Adrenal gland (tissue), 12 donors: ENCODE measurements around the gene CHRNG. TPM values are rescaled to one million over a fixed set of nuclear protein-coding genes. Genes with fewer than 3 reads are reported as not detected.

ENCODE experiments used
- DNase-seq, 7 donors: peaks; one replicate each; pipeline ENCODE4 v3.0.0-alpha.2; 2019 to 2020
- H3K27ac ChIP-seq, 5 donors: fragments of 200-600 bp; sonication (generic) in 4 of 5; 1 replicate in 3 of 5; 2 replicates in 2 of 5; pipeline versions ENCODE4 v1.5.1 to v1.8.0; 2016 to 2020; ENCODE audit warnings: mild to moderate bottlenecking in 1 of 5
- H3K27me3 ChIP-seq: fragments of 200-600 bp; 2 replicates; pipeline ENCODE4 v1.8.0; 2021
- H3K36me3 ChIP-seq, 2 donors: fragments of 200-600 bp; replicated peaks in 1 of 2; 1 replicate in 1 of 2; 2 replicates in 1 of 2; pipeline versions ENCODE4 v1.5.1 to v1.8.0; 2018 to 2022
- H3K4me1 ChIP-seq, 2 donors: fragments of 200-600 bp; replicated peaks in 1 of 2; 1 replicate in 1 of 2; 2 replicates in 1 of 2; pipeline versions ENCODE4 v1.5.1 to v1.8.0; 2018 to 2021
- H3K4me3 ChIP-seq, 4 donors: fragments of 200-600 bp; sonication (generic) in 3 of 4; one replicate each; pipeline ENCODE4 v1.5.1; 2016 to 2018
- H3K9me3 ChIP-seq, 3 donors: fragments of 200-600 bp; sonication (generic) in 1 of 3; replicated peaks in 1 of 3; 1 replicate in 2 of 3; 2 replicates in 1 of 3; pipeline versions ENCODE4 v1.5.1 to v1.8.0; 2016 to 2021
- POLR2A ChIP-seq, 2 donors: fragments of 450-650 bp; IDR thresholded peaks; one replicate each; pipeline ENCODE4 v1.6.1; 2017; ENCODE audit warnings: antibody characterized with exemption in 2 of 2, mild to moderate bottlenecking in 2 of 2, moderate library complexity in 1 of 2
- WGBS, 4 donors: extraction: QIAGEN DNeasy Blood & Tissue Kit in 2 of 4; methylation state at CpG; one replicate each; pipeline versions ENCODE4 v1.1.5 to v1.1.7; 2013 to 2017; 5-methylcytosine and 5-hydroxymethylcytosine counted together
- intact Hi-C, 2 donors: fragments of 100-400 bp; cut with DNase I; formaldehyde crosslinking; loops; one replicate each; pipeline versions ENCODE4 v1.14.1 to v1.15.0; 2022 to 2023
- polyA plus RNA-seq, 3 donors: library from polyadenylated mRNA; stranded (reverse); fragments of 200-250 nt in 2 of 3; fragments of 350-450 nt in 1 of 3; fragmentation: Illumina TruSeq in 1 of 3; extraction: RNeasy Lipid Tissue Mini Kit (QIAGEN cat#74804) in 1 of 3; gene quantifications; one replicate each; pipeline ENCODE4 v1.2.3, GENCODE V29; 2013 to 2014
- total RNA-seq, 9 donors: library from RNA; depleted of rRNA in 4 of 9; stranded (reverse); fragments of >200 nt in 4 of 9; fragments of 120-200 nt in 1 of 9; fragmentation: NEBNext Ultra II Directional in 1 of 9; extraction: Animal tissue kit (Norgen Biotek cat#: 25700) in 1 of 9; gene quantifications; one replicate each; pipeline versions ENCODE4 v1.1.0 to v1.2.4, GENCODE V29; 2013 to 2023
- donor health status: healthy with polysubstance abuse.
- donor health status: Bipolar disorder and iron deficiency.
- donor health status: DM: yes; HTN: yes; CAD: no.
- donor health status: DM: no; HTN: no; CAD: no.
- donor health status: DM: no; HTN: no; CAD: no.
- donor health status: DM: yes; HTN: yes; CAD: no.

Gene CHRNG
- total and polyA plus RNA-seq, 12 donors, result 0.08 to 0.22 TPM; not detected in 10

DNA sequence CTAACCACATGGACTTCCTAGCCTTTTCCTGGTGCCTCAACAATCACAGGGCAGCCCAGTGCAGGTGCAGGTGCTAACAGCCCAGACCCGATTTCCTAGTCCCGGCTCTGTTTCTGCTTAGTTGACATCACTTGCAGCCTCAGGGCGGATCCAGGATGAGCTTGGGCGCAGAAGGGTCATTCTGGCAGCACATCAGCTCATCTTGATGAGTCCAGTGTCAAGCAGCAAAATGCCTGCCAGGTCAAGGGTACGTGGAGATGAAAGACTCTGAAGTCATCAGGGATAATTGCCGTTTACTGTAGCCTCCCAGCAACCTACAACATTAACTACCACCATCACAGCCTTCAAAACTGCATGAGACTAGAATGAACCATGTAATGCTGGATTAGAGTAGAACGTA, 54.5 kb downstream of the CHRNG start:
- H3K4me1 ChIP-seq, result peaks cover 0 to 8% of the 10 kb centered on the region in 2 donors
- DNase-seq, result no peak
- no peak for TF ChIP-seq POLR2A (IDR thresholded peaks at IDR 0.05)
- H3K27me3 ChIP-seq, result no peaks in the 10 kb centered on the region
- H3K27ac ChIP-seq, result no peak overlapping the region
- no peak overlapping the region for H3K4me3 ChIP-seq
- no peaks in the 10 kb centered on the region for H3K9me3 ChIP-seq
- intact Hi-C loops, result no loop called here
- WGBS, 4 donors, result 72 to 92% (median 75%) methylated on average over 6 to 7 of the region's 7 CpGs
- H3K36me3 ChIP-seq, result no peaks in the 10 kb centered on the region

Other genes with a start within 250 kb of the CHRNG start
- gene ALPP, start 160.9 kb upstream of the CHRNG start, total RNA-seq, result not detected
- not detected for gene ALPP, start 160.9 kb upstream of the CHRNG start, polyA plus RNA-seq
- gene ALPG, start 132.8 kb upstream of the CHRNG start, total RNA-seq, result not detected
- not detected for gene ALPG, start 132.8 kb upstream of the CHRNG start, polyA plus RNA-seq
- not detected for gene ALPI, start 83.5 kb upstream of the CHRNG start, total RNA-seq
- gene ALPI, start 83.5 kb upstream of the CHRNG start, polyA plus RNA-seq, result not detected
- 10 to 100 TPM in 3 of 9 donors, 1 to 10 TPM in 6; 3.9 to 31.7 (median 6.7) TPM for gene ECEL1, start 51.9 kb upstream of the CHRNG start, total RNA-seq
- gene ECEL1, start 51.9 kb upstream of the CHRNG start, polyA plus RNA-seq, result 10 to 100 TPM in 1 of 3 donors, 1 to 10 TPM in 2; 4.5 to 20.7 (median 9.6) TPM
- under 1 TPM in 2 of 9 donors, not detected in 7; 0.06 to 0.28 TPM for gene PRSS56, start 19.3 kb upstream of the CHRNG start, total RNA-seq
- under 1 TPM in 1 of 3 donors, not detected in 2; 0.07 TPM for gene PRSS56, start 19.3 kb upstream of the CHRNG start, polyA plus RNA-seq
- gene CHRND, start 13.5 kb upstream of the CHRNG start, total RNA-seq, result under 1 TPM in 4 of 9 donors, not detected in 5; 0.11 to 0.39 (median 0.17) TPM
- gene CHRND, start 13.5 kb upstream of the CHRNG start, polyA plus RNA-seq, result under 1 TPM in 1 of 3 donors, not detected in 2; 0.07 TPM
- gene TIGD1, start 10.9 kb downstream of the CHRNG start, total RNA-seq, result 10 to 100 TPM in 1 of 9 donors, 1 to 10 TPM in 8; 2.2 to 15.2 (median 4.1) TPM
- gene TIGD1, start 10.9 kb downstream of the CHRNG start, polyA plus RNA-seq, result 10 to 100 TPM in 1 of 3 donors, 1 to 10 TPM in 2; 4.8 to 20.5 (median 6.2) TPM
- 100 to 1,000 TPM in 2 of 9 donors, 10 to 100 TPM in 7; 36.5 to 137 (median 58.1) TPM for gene EIF4E2, start 11.0 kb downstream of the CHRNG start, total RNA-seq
- 100 to 1,000 TPM in 1 of 3 donors, 10 to 100 TPM in 2; 32.2 to 121 (median 43.2) TPM for gene EIF4E2, start 11.0 kb downstream of the CHRNG start, polyA plus RNA-seq
- gene EFHD1, start 93.9 kb downstream of the CHRNG start, total RNA-seq, result 10 to 100 TPM in 2 of 9 donors, 1 to 10 TPM in 6, under 1 TPM in 1; 0.50 to 10.2 (median 5.4) TPM
- 10 to 100 TPM in 1 of 3 donors, 1 to 10 TPM in 2; 6.1 to 12.9 (median 6.5) TPM for gene EFHD1, start 93.9 kb downstream of the CHRNG start, polyA plus RNA-seq
- 10 to 100 TPM; 32.0 to 93.7 (median 69.2) TPM for gene GIGYF2, start 157.6 kb downstream of the CHRNG start, total RNA-seq
- 10 to 100 TPM; 13.5 to 71.6 (median 38.6) TPM for gene GIGYF2, start 157.6 kb downstream of the CHRNG start, polyA plus RNA-seq
- not detected for gene KCNJ13, start 236.9 kb downstream of the CHRNG start, total RNA-seq
- not detected for gene KCNJ13, start 236.9 kb downstream of the CHRNG start, polyA plus RNA-seq